Kidney epithelial cell (primary cell): ENCODE measurements around the gene MFAP2. TPM values are rescaled to one million over a fixed set of nuclear protein-coding genes. Genes with fewer than 3 reads are reported as not detected.

Experiments
- DNase-seq: peaks from one replicate; pipeline ENCODE4 v3.0.0-alpha.2; 2010; ENCODE audit warnings: low read depth
- H3K27me3 ChIP-seq: 2 replicates; pipeline ENCODE4 v1.6.0; 2011; ENCODE audit warnings: low read length; ENCODE audit not compliant: control insufficient read depth, insufficient read depth
- H3K36me3 ChIP-seq: 2 replicates; pipeline ENCODE4 v1.5.1; 2011; ENCODE audit warnings: low read length; ENCODE audit not compliant: control insufficient read depth, insufficient read depth
- H3K4me3 ChIP-seq: 2 replicates; pipeline ENCODE4 v1.5.1; 2011; ENCODE audit warnings: low read depth, mild to moderate bottlenecking, control low read depth, low read length
- total RNA-seq: library from RNA; depleted of rRNA; stranded (reverse); fragments of >200 nt; gene quantifications from 2 replicates; pipeline ENCODE4 v1.2.3, GENCODE V29; 2015
- TF ChIP-seq, protein P1 (sequence below): IDR thresholded peaks from 2 replicates; pipeline ENCODE4 v1.5.1; 2011; ENCODE audit warnings: mild to moderate bottlenecking, moderate library complexity, low read length, control low read depth, inconsistent platforms; ENCODE audit not compliant: insufficient read depth, poor library complexity, severe bottlenecking

The MFAP2 gene
- total RNA-seq, 1 donor from 2014 or later, result 58.2 TPM

DNA sequence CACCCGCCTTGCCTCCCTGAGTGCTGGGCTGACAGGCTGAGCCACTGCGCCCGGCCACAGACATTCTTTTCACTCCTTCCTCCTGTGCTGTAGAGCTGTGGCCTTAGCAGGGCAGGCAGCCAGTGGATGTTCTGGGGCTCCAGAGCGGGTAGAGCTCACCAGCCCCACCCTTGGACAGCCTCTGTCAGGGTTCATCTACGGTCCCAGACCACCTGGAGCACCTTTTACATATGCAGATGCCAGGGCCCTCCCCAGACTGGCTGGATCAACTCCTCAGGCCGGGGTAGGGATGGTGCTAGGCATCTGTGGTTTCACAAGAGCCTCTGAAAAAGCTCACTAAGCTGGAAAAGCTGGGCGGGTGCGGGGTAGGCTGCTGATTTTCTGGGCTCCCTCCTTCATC, 26.7 kb upstream of the MFAP2 start:
- DNase-seq, result no peak
- Histone ChIP-seq H3K36me3 (no peaks in the 10 kb centered on the region), H3K4me3 (no peak overlapping the region), H3K27me3 (no peaks in the 10 kb centered on the region)
- TF ChIP-seq, protein P1, sequence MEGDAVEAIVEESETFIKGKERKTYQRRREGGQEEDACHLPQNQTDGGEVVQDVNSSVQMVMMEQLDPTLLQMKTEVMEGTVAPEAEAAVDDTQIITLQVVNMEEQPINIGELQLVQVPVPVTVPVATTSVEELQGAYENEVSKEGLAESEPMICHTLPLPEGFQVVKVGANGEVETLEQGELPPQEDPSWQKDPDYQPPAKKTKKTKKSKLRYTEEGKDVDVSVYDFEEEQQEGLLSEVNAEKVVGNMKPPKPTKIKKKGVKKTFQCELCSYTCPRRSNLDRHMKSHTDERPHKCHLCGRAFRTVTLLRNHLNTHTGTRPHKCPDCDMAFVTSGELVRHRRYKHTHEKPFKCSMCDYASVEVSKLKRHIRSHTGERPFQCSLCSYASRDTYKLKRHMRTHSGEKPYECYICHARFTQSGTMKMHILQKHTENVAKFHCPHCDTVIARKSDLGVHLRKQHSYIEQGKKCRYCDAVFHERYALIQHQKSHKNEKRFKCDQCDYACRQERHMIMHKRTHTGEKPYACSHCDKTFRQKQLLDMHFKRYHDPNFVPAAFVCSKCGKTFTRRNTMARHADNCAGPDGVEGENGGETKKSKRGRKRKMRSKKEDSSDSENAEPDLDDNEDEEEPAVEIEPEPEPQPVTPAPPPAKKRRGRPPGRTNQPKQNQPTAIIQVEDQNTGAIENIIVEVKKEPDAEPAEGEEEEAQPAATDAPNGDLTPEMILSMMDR, result no peak

DNA sequence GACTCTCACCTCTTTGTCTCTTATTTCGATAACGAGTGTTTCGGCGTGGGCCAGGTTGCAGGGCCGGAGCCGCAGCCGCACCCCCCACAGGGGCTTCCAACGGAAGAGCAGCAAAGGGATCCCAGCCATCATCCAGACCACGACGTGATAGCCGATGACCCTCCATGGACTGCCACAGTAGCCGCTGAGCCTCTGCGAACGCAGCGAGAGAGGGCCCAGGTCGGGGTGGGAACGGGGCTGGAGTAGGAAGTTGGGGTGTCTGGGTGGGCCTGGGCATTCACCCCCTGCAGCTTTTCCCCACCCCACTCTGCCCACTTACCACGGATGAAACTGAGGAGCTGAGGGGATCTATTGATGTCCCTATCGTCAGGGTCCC, 24.9 kb upstream of the MFAP2 start:
- TF ChIP-seq, protein P1, result no peak
- no peak overlapping the region for H3K4me3 ChIP-seq
- peaks cover 2% of the 10 kb centered on the region for H3K36me3 ChIP-seq
- no peak for DNase-seq
- no peaks in the 10 kb centered on the region for H3K27me3 ChIP-seq

DNA sequence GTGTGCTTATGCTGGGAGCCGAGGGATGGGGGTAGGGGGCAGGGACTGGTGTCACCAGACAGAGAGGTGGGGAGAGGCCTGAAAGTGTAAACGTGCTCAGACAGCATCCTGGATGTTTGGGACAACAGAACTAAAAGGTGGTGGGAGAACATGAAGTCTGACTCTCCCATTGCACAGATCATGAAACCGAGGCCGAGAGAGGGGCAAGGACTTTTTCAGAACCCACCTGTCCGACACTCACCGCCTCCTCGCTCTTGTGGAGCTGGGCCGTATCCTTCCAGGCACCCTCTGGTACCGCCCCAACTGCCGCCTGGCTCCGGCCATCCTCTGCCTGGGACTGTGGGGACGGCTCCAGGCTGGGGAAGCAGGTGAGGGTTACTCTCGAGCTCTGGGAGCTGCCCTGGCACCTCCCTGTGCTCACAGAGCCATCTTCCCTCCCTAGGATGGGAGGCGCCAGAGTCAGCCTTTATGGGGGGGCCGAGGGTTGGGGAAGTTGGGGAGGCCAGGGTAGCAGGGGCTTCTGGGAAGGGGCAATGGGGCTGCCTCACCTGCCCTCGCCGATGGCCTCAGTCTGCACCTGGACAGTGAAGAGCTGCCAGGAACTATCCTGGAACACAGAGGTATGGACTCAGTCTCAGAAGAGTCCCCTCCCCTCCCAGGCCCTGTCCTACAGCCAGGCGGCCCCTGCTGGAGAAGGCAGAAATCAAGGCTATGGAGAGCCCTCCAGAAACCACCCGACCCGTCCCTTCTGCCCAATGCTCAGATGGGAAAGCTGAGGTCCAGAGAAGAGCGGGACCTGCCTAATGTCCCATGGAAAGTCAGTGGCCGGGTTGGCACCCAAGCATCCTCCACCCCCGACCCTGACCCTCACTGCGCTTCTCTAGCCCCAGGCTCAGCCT, 24.3 kb upstream of the MFAP2 start:
- H3K27me3 ChIP-seq, result no peaks in the 10 kb centered on the region
- no peak for DNase-seq
- no peak overlapping the region for H3K4me3 ChIP-seq
- peaks cover 2% of the 10 kb centered on the region for H3K36me3 ChIP-seq
- TF ChIP-seq, protein P1, result peak; percentile 5

DNA sequence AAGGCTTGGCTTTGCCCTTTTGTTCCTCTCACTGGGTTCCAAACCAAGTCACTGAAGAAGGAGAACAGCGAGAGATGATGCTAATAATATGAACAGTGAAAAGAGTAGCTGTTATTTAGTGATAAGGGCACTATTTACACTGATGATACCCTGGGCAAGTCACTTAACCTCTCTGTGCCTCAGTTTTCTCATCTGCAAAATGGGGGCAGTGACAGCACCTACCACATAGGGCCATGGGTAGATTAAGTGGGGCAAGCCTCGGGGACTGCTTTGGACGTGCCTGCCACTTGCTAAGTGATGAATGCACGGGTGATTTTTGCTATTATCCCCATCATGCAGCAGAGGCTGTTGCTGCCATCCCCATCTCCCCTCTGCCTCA, 22.1 kb upstream of the MFAP2 start:
- H3K27me3 ChIP-seq, result no peaks in the 10 kb centered on the region
- peaks cover 2% of the 10 kb centered on the region for H3K36me3 ChIP-seq
- no peak overlapping the region for H3K4me3 ChIP-seq
- no peak for DNase-seq
- TF ChIP-seq, protein P1, result no peak

DNA sequence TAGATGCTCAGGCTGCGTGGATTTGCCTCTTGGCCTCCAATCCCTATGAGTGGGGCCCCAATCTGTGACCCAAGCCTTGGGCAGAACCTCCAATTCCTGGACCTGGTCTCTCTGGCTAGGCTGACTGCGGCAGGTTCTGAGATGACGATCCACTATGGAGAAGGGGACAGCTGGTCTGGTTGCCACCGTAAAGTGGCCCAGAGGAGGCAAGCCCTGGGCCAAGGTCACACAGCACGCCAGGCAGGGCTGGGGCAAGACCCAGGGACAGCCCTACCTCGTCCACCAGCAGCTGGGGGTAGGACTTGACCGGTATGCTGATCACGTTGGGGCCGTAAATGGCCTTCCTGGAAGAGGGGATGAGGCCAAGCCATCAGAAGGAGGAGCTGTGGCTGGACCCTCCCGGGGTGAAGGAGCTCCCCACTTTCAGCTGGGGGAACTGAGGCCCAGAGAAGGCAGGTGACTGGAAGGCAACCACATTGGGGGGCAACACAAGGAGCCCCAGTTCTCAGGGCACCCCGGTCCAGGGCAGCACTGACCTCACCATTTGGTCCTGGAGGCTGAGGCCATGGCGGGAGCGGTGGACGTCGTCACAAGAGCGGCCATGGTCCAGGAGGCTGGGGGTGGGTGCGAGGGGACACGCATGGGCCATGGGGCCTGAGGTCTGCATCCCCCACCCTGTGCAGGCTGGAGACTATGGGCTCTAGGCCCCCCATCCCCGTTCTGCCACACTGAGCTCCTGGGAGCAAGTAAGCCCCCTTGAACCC, 21.5 kb upstream of the MFAP2 start:
- TF ChIP-seq, protein P1, result no peak
- H3K36me3 ChIP-seq, result peaks cover 2% of the 10 kb centered on the region

DNA sequence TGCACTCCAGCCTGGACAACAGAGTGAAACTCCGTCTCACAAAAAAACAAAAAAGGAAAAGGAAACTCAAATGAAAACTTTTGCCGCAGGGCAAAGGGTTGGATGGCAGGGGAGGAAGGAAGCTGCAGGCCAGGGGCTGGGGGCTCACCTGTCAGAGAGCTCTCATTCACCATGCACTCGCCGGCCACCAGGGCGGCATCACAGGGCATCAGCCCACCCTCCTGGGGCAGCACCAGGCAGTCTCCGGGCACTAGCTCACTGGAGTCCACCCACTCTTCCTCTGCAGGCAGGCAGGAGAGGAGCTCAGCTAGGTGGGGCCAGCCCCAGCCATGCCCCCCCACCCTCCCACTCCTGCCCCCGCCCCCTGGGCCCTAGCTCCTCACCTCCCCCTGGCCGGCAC, 19.4 kb upstream of the MFAP2 start:
- no peak overlapping the region for H3K4me3 ChIP-seq
- DNase-seq, result no peak
- H3K36me3 ChIP-seq, result peaks cover 2% of the 10 kb centered on the region
- no peaks in the 10 kb centered on the region for H3K27me3 ChIP-seq
- TF ChIP-seq, protein P1, result no peak

More for the DNA sequence above, 21.5 kb upstream of the MFAP2 start:
- Histone ChIP-seq H3K27me3 (no peaks in the 10 kb centered on the region), H3K4me3 (no peak overlapping the region)
- DNase-seq, result no peak
